Tibial artery (tissue), 4 donors: ENCODE data around the gene SHROOM1.

Experiments
- DNase-seq, 2 donors: peaks; one replicate each; pipeline ENCODE4 v3.0.0-alpha.2; 2019
- H3K27ac ChIP-seq, 2 donors: fragments of 200-600 bp; sonication (generic) in 1 of 2; 1 replicate in 1 of 2; 2 replicates in 1 of 2; pipeline ENCODE4 v1.5.1; 2018 to 2019; ENCODE audit warnings: mild to moderate bottlenecking in 1 of 2
- H3K27me3 ChIP-seq, 2 donors: fragments of 200-600 bp; sonication (generic) in 1 of 2; one replicate each; pipeline versions ENCODE4 v1.5.1 to v1.6.0; 2016 to 2019
- H3K36me3 ChIP-seq, 3 donors: fragments of 200-600 bp; sonication (generic) in 2 of 3; one replicate each; pipeline ENCODE4 v1.5.1; 2016 to 2019; ENCODE audit warnings: mild to moderate bottlenecking in 2 of 3
- H3K4me1 ChIP-seq, 4 donors: fragments of 200-600 bp; sonication (generic) in 2 of 4; 1 replicate in 3 of 4; 2 replicates in 1 of 4; pipeline ENCODE4 v1.5.1; 2016 to 2019
- H3K4me3 ChIP-seq, 2 donors: fragments of 200-600 bp; sonication (generic) in 1 of 2; 1 replicate in 1 of 2; 2 replicates in 1 of 2; pipeline ENCODE4 v1.5.1; 2018 to 2019; ENCODE audit warnings: mild to moderate bottlenecking in 2 of 2
- H3K9me3 ChIP-seq, 3 donors: fragments of 200-600 bp; sonication (generic) in 1 of 3; one replicate each; pipeline ENCODE4 v1.5.1; 2016 to 2019
- CTCF ChIP-seq, 2 experiments: fragments of 200-600 bp in 1 of 2; fragments of 450-650 bp in 1 of 2; IDR thresholded peaks; one replicate each; pipeline ENCODE4 v1.5.1; 2017 to 2019; ENCODE audit warnings: antibody characterized with exemption in 2 of 2, mild to moderate bottlenecking in 1 of 2, moderate library complexity in 1 of 2
- intact Hi-C: fragments of 100-400 bp; cut with DNase I; formaldehyde crosslinking; loops from one replicate; pipeline ENCODE4 v1.15.0; 2023; ENCODE audit warnings: low total_unique reads

SHROOM1 gene

DNA sequence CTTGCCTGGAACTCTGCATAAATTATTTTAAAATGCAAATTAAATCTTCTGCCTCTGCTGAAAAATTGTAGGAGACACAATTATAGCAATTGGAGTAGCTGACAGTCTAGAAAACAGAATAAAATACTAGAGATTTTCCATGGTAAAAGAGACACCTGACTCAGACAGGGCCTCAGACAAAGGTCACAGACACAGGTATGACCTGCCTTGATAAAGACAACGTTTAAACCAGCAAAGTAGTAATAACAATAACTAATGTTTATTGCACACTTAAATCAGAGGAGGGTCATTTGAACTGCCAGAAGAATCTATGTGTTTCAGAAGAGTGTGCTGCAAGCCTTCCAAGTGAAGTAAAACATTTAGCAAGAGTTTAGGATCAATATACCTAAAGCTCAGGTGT lies 13.4 kb downstream of the SHROOM1 start:
- Histone ChIP-seq H3K4me3 (no peak overlapping the region), H3K4me1 (peaks cover 0 to 29% (median 20%) of the 10 kb centered on the region in 4 donors), H3K27me3 (peaks cover 0 to 23% of the 10 kb centered on the region in 2 donors), H3K27ac (no peak overlapping the region), H3K36me3 (no peaks in the 10 kb centered on the region), H3K9me3 (no peaks in the 10 kb centered on the region)
- intact Hi-C loops: loop anchor here (5.0 to 10.0 kb wide), 2 partner anchors 65 to 162 kb away; partner anchors contain the start of gene IL13
- TF ChIP-seq CTCF (IDR thresholded peaks at IDR 0.05): no peak
- DNase-seq: no peak

- Histone ChIP-seq H3K4me1 (peaks cover 0 to 29% (median 20%) of the 10 kb centered on the region in 4 donors), H3K27me3 (peaks cover 0 to 28% of the 10 kb centered on the region in 2 donors), H3K36me3 (no peaks in the 10 kb centered on the region), H3K27ac (no peak overlapping the region), H3K9me3 (no peaks in the 10 kb centered on the region), H3K4me3 (no peak overlapping the region)
- DNase-seq: no peak
- TF ChIP-seq CTCF (IDR thresholded peaks at IDR 0.05): no peak
- intact Hi-C loops: loop anchor here (5.0 to 10.0 kb wide), 2 partner anchors 64 to 162 kb away; partner anchors contain the start of gene IL13
Measured at GRCh38 chr5:132816554-132816953, 13.9 kb downstream of the SHROOM1 start.

GRCh38 chr5:132816083-132816482 lies 14.4 kb downstream of the SHROOM1 start:
- DNase-seq: no peak
- no peaks in the 10 kb centered on the region for H3K36me3 ChIP-seq
- TF ChIP-seq CTCF (IDR thresholded peaks at IDR 0.05): no peak
- H3K4me3 ChIP-seq: no peak overlapping the region
- intact Hi-C loops: loop anchor here (5.0 to 10.0 kb wide), 2 partner anchors 64 to 161 kb away; partner anchors contain the start of gene IL13
- H3K27ac ChIP-seq: no peak overlapping the region
- peaks cover 0 to 29% (median 20%) of the 10 kb centered on the region in 4 donors for H3K4me1 ChIP-seq
- no peaks in the 10 kb centered on the region for H3K9me3 ChIP-seq
- peaks cover 0 to 30% of the 10 kb centered on the region in 2 donors for H3K27me3 ChIP-seq

GRCh38 chr5:132815454-132815853 lies 15.0 kb downstream of the SHROOM1 start:
- DNase-seq: no peak
- H3K9me3 ChIP-seq: no peaks in the 10 kb centered on the region
- H3K27me3 ChIP-seq: peaks cover 0 to 37% of the 10 kb centered on the region in 2 donors
- TF ChIP-seq CTCF (IDR thresholded peaks at IDR 0.05): no peak
- intact Hi-C loops: loop anchor here (5.0 to 10.0 kb wide), 2 partner anchors 63 to 161 kb away; partner anchors contain the start of gene IL13
- H3K27ac ChIP-seq: no peak overlapping the region
- H3K4me3 ChIP-seq: no peak overlapping the region
- H3K4me1 ChIP-seq: peaks cover 0 to 29% (median 20%) of the 10 kb centered on the region in 4 donors
- no peaks in the 10 kb centered on the region for H3K36me3 ChIP-seq

DNA sequence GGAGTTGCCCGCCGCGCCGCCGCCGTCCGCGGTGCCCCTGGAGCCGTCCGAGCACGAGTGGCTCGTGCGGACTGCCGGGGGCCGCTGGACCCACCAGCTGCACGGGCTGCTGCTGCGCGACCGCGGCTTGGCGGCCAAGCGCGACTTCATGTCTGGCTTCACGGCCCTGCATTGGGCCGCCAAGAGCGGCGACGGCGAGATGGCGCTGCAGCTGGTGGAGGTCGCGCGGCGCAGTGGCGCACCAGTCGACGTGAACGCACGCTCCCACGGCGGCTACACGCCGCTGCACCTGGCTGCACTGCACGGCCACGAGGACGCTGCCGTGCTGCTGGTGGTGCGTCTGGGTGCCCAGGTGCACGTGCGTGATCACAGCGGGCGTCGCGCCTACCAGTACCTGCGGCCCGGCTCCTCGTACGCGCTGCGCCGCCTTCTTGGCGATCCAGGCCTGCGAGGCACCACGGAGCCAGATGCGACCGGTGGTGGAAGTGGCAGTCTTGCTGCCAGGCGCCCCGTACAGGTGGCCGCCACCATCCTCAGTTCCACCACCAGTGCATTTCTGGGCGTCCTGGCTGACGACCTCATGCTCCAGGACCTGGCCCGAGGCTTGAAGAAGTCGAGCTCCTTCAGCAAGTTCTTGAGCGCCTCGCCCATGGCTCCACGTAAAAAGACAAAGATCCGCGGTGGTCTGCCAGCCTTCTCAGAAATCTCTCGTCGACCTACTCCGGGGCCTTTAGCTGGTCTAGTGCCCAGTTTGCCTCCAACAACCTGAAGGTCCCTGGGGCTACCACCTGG lies 15.7 kb downstream of the SHROOM1 start:
- peak in 1 of 2 donors; percentile 52 for DNase-seq
- intact Hi-C loops: loop anchor here (5.0 to 10.0 kb wide), 2 partner anchors 62 to 160 kb away; partner anchors contain the start of gene IL13
- H3K27me3 ChIP-seq: peaks cover 0 to 42% of the 10 kb centered on the region in 2 donors
- H3K4me3 ChIP-seq: peak overlapping the region; percentile 35 to 51
- no peak overlapping the region for H3K27ac ChIP-seq
- no peaks in the 10 kb centered on the region for H3K36me3 ChIP-seq
- TF ChIP-seq CTCF (IDR thresholded peaks at IDR 0.05): no peak
- no peaks in the 10 kb centered on the region for H3K9me3 ChIP-seq
- peaks cover 0 to 21% (median 16%) of the 10 kb centered on the region in 4 donors for H3K4me1 ChIP-seq
